EL (cell line): ENCODE data around the gene CLNK.

Experiments used
- DNase-seq: peaks from one replicate; pipeline ENCODE4 v3.0.0-alpha.2; 2016

The CLNK gene

DNA sequence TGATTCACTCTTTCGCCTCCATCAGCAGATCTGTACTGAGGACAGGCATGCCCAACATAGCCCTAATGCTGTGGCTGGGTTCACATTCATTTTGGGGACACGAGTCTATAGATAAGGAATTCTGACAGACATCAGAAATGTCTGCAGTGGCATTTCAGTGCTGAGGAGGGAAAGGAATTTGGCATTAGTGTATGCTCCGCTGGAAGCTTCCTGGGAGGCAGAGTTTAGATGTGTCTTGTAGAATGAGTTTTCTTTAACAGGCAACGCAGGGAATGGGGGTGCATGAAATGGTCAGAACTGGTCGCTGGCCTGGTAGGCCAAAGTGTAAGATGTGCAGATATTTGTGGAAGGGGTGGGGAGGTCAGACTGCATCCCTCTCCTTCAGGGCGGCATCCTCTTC is 183.8 kb downstream of the CLNK start:
- DNase-seq = no peak

DNA sequence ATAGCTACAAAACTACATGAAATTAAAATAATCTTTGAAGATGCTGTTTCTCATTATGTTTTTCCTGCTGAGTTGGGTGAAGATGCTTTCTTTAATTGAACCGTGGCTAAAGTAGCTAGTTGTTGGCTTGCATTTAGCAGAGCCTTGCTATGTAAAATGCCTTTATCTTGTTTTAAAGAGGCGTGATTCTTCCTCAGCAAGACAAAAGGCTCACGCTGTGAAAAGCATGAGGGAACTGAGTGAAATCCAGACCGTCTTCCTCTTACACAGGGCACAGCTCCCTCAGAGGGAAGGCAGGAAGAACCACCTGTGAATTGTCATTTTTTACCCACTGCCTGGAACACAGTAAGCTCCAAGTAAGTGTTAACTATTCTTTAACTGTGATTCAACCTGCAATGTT is 188.4 kb downstream of the CLNK start:
- DNase-seq = no peak

DNA sequence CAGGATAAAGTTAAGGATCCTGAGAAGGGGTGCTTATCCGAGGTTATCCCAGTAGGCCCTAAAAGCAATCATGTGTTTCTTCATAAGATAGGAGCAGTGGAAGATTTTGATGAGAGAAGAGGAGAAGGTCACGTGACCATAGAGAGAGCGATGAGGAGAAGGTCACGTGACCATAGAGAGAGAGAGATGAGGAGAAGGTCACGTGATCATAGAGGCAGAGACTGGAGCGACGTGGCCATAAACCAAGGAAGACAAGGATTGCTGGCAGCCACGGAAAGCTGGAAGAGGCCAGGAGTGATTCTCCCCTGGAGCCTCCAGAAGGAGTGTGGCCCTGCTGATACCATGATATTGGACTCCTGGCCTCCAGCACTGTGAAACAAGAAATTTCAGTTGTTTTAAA is 188.9 kb downstream of the CLNK start:
- no peak for DNase-seq

DNA sequence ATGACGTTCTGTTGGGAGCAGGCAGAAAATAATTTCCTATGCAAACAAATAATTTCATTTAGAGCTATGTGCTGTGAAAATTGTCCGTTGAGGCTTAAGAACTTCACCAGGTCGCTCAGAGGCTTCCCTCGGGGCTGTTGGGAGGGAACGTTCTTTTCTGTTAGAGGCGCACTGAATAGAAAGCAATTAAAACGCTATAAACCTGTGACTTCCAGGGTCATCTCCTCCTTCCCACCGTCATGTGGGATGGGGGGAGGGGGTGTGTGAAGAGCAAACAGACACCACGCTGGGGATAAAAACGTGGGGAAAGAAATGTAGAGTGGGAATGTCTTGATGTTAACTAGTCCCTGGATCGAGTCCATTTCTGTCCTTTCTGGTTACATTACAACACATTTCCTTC is 192.1 kb downstream of the CLNK start:
- DNase-seq = no peak

DNA sequence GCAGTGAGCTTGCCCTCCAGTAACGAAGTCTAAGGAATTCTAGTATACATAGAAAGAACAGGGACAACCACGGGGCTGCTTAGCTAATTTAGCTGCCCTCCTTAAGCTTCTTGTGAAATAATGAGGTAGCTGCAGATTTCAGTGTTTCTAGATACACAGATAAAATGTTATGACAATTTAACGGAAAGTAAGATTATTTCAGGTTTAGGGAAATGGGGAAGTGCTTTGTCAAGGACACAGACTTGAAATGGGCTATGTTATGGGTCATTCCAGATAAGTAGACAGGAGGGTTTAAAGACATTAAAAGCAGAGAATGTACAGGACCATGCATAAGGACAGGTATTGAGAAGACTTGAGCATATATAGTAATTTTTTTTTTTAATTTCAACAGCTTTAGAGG is 193.2 kb downstream of the CLNK start:
- no peak for DNase-seq

DNA sequence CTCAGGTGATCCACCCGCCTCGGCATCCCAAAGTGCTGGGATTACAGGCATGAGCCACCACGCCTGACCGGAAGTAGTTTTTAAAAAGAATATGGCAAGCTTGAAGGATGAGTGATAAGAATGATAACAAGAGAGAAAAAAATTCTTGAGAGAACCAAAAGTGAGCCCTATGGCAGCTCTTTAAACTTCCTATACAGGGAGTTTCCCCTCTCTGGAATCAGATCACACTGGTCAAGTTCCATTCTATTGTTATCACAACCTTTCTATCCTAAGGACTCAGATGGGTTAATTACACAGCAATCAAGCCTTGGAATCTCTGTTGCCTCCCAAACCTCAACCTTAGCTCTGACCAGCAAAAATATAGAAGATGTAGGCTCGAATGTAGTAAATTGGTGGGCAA is 193.6 kb downstream of the CLNK start:
- DNase-seq = no peak

DNA sequence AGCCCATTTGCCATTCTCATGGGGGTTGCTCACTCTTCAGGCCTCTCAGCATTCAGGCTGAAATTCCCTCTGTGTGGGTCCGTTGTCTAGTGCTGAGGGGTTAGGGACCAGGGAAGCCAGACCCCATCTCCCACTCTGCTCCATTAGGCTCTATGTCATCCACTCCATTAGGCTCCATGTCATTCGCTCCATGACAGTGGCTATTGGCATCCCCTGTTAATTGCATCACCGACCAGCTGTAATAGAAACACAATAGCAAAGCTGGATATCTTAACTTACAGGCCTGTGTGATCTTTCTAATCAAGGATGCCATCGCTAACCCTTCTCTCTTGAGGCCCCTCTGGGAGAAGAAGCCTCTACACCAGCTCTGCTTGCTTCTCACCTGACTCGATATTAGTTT is 201.7 kb downstream of the CLNK start:
- DNase-seq = no peak

DNA sequence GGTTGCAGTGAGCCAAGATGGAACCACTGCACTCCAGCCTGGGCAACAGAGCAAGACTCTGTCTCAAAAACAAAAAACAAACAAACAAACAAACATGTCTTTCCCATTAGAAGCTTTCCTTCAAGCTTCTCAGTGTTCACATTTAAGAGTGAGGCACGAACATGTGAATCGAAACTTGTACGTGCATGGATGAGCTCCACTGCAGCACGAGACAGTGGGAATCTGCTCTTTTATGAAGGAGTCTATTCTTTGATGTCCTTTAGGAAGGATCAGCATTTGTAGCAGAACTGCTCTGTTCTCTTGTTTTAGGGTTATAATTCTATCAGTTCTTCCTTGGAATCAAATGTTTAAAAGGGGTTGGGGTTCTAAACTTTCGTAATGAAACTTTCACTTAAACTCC is 204.0 kb downstream of the CLNK start:
- no peak for DNase-seq

DNA sequence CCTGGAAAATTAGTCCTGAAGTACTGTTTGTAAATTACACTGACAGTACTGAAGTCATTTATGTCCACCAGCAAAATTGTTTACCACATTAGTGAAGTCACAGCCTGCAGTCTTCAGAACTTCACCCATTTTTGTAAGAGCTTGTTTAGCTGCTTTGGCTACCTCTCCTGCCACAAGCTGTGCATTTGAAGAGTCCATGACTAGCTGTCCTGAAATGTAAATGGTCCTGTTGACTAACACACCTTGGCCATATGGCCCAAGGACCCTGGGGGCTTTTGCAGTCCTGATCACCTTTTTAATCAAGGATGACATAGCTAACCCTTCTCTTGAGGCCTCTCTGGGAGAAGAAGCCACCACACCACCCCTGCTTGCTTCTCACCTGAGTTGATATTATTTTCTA is 205.9 kb downstream of the CLNK start:
- DNase-seq = no peak

DNA sequence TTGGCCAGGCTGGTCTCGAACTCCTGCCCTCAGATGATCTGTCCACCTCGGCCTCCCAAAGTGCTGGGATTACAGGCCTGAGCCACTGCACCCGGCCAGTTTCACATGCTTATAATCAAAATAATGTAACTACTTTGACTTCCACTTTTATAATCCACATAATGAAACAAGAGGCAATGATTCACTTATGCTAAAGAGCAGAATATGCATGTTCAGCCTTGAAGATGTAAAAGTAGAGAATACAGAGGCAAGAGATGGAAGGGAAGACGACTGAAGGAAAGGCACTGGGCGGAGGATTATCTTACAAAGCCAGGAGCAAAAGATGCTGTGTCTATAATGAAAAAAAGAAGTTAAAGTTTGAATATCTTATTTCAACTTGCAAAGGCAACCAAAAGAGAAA is 214.1 kb downstream of the CLNK start:
- no peak for DNase-seq

DNA sequence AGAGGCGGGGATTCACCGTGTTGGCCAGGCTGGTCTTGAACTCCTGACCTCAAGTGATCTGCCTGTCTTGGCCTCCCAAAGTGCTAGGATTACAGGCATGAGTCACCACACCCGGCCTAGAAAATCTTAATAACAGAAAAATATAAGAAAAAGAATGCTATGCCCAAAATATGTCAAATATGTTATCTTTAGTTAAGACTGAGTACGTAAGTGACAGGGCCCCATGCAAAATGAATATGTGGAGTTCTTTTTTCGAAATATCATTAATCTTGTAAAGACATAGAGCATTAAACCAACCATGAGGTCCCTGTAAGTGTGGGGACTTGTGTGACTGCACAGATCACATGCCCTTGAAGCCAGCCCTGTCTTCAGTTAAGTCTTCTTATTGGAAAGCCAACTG is 218.4 kb downstream of the CLNK start:
- no peak for DNase-seq

DNA sequence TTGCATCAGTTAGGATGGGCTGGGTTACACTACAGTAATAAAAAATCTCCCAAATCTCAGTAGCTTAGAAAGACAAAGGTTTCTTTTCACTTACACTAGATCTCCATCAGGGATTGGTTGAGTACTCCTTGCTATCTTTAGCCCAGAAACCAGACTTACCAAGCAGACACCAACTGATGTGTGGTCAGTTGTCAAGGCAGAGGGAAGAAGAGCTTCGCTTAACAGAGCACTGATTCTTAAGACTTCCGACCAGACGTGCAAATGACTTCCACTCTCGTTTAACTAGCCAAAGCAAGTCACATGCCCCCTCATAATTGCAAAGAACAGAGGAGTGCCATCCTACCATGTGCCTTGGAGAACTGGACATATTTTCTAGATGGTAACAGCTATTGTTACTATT is 221.7 kb downstream of the CLNK start:
- no peak for DNase-seq

DNA sequence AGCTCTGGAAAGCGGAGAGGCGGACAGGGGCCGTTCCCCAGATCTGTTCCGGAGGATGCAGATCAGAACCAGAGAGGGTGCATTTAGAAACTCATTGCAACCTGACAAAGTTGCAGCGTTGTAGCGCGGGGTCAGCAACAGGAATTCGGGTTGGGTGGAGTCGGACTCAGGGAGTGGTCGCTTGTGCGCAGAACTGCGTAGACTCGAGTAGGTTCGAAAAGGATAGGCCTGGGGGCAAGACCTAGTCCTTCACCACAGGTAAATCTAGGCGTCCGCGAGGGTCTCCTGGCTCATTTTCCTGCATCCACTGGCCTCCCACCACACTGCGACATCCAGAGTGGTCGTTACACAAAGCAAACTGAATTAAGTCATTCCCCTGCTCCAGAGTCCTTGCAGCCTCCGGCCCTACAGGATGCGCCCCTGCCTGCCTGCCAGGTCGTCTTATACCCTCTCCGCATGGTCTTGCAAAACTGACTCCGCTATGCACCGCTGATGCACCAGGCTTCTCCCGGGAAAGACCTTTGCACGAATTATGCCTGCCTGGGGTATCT is 222.6 kb downstream of the CLNK start:
- DNase-seq = no peak

DNA sequence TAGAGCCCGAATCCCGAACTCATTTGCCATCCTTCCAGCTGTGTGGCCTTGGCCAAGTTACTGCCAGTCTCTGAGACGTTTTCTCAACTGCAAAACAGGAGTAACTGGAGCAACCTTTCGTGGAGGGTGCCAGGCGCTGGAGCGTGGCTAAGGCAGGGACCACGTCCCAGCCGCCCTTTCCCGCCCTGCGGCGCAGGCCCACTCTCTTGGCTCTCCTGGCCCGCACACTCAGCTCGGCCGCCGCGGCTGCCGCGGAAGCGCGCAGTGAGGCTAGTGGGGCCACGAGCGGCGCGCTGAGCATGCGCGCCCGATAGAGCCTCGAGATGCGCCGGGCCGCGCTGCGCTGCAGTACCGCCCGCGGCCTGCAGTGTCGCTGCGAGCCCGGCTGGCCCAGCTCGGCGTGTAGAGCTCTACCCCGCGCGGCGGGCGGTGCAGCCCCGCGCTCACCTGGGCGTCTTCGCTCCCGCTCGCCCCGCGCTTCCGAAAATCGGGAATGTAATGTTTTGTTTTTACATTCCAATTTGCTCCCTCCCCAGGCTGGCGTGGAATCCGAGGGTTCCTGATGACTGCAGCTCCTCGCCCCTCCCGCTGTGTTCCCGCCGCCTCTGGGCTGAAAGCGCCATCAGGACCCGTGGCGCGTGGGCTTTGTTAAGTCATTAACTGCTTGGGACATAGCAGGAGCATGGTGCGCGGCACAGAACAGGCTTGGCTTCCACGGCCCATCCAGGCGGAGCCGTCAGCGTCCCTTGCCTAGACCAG is 223.3 kb downstream of the CLNK start:
- peak; percentile 63 for DNase-seq

DNA sequence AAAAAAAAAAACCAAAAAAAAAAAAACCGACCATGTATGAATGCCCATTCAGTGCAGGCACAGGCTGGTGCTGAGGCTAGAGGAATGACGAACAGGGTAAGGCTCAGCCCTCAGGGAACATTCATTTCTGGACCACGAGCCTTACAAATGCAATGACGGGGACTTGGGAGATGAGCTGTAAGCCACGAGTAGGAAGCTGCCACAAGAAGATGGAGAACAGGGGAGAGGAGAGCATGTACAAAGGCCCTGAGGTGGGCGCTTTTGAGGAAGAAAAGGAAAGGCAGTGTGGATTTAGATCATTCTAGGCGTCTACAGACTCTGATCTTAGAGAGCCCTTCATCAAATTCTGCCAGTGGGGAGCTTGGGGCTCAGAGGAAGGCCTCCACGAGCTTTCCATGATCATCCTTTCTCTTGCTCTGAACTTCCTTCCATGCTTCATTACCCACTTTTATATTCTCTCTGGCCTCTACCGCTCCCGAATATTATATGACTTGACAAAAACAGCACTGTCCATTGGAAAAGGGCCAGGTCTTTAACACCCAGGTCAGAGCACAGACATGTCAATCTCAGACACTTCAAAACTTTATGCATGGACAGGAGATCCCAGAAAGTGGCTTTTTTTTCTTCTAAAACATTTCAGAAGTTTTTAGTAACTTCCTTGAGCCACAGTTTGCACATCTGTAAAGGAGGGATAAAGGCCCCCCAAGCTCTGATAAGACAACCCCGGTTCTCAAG is 224.1 kb downstream of the CLNK start:
- no peak for DNase-seq

DNA sequence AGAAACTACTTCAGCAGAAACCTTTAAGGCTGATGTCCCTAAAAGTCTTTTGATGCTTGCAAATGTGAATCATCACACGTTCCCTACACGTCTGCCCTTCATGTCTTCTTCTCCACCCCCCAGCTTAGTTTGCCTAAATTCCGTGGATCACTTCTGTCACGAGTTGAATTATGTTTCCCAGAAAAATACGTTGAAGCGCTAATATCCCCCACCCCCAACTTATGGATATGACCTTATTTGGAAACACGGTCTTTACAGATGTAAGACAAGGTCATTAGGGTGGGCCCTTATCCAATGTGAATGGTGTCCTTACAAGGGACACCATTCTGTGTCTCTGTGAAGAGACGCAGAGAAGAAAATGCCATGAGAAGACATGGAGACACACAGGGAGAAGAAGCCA is 225.3 kb downstream of the CLNK start:
- no peak for DNase-seq

DNA sequence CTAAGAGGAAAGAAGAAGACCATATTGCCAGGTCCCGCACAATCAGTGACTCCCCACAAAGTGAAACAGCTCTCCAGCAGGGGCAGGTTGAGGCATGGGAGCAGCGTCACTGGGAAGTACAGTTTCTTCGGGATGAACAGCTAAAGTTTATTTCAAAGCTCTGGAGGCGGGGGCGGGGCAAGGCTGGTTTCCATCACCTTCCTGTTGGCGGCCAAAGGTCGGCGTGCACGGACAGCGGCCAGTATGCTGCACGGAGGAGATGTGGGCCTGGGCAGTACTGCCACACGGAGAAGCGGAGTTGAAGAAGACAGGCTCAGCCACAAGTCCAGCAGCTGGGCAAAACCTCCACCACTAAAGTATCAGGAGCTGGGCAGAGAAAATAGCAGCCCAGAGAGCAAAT is 226.4 kb downstream of the CLNK start:
- DNase-seq = no peak

DNA sequence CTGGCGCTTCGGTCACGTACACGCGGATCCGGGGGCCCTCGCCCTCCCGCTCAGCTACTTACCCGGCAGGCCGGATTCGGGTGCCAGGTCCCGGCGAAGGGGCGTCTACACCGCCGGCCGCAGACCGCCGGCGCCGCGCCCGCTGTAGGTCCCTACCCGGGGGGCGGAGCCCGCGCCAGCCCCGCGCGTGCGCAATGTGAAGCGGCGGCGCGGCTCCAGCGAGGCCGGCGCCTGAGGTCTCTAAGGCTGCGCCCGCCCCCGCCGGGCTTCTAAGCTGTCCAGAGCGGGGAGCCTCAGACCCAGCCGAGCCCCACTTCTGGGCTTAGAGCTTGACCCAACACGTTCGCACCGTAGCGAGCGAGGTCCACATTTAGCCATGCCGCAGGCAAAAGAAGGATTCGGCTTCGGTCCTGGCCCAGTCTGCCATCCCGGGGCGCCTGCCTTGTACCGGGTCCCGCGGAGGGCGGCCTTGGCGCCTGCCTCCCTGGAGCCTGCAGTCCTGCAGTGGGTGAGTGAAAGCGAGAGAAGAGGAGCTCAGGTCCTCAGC is 227.2 kb downstream of the CLNK start, which contains the start of gene ZNF518B:
TSS of gene ZNF518B (minus strand) at position 172 of the 547 bp plus-strand sequence. CDS start 11,098 bp downstream, outside the sequence.
- peak; percentile 51 for DNase-seq

DNA sequence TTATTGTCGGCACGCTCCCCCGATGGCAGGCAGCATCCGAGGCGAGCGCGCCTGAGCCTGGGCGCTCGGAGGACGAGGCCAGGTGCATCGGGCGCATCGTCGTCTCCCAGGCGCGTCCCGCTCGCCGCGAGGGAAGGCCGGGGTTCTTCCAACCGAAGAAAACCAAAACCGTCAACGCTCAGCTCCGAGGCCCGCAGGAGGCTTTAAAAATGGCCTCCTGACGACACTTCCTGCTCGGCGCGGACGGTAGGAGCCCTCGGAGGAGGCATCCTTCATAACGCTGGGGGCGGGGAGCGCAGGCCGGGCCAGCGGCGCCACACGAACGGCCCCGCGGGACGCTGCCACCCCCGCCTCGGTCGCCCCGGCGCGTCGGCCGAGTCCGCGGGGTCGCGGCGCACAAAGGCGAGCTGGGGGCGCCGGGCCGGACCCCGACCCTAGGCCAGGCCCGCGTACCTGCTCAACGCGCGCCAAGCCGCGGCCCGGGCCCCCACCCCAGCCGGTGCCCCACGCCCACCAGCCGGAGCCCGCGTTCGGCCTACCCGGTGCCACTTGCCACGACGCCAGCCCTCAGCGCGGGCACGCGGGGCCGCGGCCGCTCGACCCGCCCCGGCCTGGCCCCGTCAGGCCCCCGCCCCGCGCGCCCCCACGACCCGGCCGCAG is 227.8 kb downstream of the CLNK start:
- peak; percentile 57 for DNase-seq

DNA sequence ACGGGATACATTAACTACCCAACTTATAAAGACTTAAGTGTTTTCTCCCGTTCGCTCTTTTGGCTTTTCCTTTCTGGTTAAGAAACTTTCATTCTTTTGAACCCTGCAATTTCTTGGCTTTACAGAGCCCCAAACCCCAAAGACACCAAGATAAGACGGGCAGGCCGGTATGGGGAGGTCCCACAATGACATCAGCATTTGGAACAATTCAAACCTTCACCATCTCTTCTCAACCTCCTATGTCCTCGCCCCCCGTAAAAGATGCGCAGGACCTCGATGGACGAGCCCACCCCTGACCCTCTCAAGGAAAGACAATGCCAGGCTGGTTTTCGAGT is 228.3 kb downstream of the CLNK start:
- no peak for DNase-seq

DNA sequence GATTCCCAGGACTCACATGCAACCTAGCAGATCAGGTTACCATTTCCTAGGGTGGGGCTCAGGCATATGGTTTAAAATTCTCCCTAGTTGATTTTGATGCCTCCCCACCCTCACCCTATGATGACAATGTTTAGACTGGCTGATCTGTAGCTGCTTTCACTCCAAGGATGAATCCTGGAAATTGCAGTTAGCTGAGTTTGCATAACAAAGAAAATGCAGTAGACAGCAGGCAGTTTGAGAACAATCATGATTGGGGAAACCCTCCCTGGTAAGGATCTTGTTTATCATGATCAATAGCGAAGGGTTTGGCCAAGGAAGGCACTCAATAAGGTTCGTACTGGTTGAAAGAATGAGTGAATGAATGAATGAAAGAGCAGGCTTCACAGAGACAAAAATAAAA is 229.4 kb downstream of the CLNK start:
- no peak for DNase-seq

DNA sequence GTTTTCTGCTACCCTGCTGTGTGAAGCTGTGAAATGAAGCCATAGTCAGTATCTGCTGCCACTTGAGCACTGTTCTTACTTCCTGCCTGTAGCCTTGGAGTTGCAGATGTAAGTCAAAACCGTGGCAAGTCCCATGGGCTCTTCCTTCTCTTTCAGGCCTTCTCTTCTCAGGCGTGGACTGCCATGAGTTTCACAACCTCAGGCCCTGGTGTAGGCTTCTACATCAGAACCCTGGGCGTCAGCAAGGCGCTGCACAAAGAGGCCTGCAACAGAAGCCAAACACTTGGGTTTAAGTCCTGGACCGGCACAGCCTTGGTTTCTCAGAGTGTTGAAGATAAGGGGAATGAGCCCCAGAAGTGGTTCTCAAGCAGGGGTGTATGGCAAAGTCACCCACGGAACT is 229.8 kb downstream of the CLNK start:
- DNase-seq = no peak

DNA sequence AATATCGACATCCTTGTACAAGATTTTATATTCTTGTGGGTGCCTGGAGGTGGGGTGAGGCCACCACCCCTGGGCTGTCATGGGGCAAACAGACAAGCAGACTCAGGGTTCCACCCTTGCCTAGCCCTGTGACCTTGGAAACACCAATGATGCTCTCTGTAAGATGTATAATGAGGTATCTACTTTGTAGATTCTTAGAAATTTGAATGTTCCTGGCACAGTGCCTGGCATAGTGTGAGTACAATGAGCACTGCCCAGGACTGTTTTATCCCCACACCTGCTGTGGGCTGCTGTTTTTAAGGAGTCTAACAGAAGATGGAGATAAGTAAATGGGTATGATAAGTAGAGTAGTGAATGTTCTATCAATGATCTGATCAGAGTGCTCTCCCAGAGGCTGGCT is 230.4 kb downstream of the CLNK start:
- no peak for DNase-seq

DNA sequence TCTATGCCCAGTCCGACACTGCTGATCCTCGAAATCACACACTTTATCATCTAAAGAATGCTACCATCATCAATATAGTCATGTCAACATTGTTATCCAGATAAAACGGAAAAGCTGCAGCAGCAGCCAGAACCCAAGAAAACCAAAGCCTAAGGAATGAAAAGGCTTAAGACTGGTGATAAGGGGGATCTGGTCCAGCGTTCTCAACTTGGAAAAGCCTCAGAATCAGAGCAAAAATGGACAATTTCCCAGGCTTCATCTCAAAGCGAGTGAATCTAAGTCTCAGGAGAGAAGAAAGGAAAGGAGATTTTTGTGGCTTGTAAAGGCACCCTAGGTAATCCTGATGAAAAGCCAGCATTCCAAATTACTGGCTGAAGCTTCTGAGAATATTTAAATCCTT is 235.6 kb downstream of the CLNK start:
- DNase-seq = no peak
